Measurements from ENCODE around the gene GATAD2A.

GATAD2A gene

GRCh38 chr19:19425170-19425875, 19.8 kb downstream of the GATAD2A start:
- no peak for DNase-seq (ENCODE audit: low read depth)
- no peak overlapping the region for H3K4me3 ChIP-seq (ENCODE audit: low read depth, low read length)
- TF ChIP-seq POLR2A (IDR thresholded peaks at IDR 0.05; ENCODE audit: extremely low read depth, insufficient read length), result no peak
- no peak for TF ChIP-seq MYC (IDR thresholded peaks at IDR 0.05; ENCODE audit: low read depth, low read length)
- TF ChIP-seq, protein P1, sequence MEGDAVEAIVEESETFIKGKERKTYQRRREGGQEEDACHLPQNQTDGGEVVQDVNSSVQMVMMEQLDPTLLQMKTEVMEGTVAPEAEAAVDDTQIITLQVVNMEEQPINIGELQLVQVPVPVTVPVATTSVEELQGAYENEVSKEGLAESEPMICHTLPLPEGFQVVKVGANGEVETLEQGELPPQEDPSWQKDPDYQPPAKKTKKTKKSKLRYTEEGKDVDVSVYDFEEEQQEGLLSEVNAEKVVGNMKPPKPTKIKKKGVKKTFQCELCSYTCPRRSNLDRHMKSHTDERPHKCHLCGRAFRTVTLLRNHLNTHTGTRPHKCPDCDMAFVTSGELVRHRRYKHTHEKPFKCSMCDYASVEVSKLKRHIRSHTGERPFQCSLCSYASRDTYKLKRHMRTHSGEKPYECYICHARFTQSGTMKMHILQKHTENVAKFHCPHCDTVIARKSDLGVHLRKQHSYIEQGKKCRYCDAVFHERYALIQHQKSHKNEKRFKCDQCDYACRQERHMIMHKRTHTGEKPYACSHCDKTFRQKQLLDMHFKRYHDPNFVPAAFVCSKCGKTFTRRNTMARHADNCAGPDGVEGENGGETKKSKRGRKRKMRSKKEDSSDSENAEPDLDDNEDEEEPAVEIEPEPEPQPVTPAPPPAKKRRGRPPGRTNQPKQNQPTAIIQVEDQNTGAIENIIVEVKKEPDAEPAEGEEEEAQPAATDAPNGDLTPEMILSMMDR (IDR thresholded peaks at IDR 0.05; ENCODE audit: low read depth, low read length), result no peak
- TF ChIP-seq, protein P2, sequence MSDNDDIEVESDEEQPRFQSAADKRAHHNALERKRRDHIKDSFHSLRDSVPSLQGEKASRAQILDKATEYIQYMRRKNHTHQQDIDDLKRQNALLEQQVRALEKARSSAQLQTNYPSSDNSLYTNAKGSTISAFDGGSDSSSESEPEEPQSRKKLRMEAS (IDR thresholded peaks at IDR 0.05; ENCODE audit: low read depth, low read length), result no peak

DNA sequence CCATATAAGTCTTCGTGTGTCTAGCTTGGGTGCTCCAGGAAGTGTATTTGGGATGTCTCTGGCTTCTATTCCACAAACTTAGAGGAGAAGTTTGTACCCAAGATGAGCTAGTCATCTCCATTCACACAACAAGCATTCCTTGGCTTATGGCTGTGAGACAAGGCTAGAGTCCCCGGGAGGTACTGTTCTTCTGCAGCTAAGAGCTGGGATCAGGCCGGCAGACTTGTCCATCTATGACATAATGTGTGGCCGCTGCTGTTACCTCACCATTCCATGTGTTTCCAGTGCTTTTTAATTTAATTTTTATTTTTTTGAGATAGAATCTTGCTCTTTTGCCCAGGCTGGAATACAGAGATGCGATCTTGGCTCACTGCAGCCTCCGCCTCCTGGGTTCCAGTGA, 20.7 kb downstream of the GATAD2A start:
- H3K4me3 ChIP-seq (ENCODE audit: low read depth, low read length), result no peak overlapping the region
- TF ChIP-seq, protein P1 (IDR thresholded peaks at IDR 0.05; ENCODE audit: low read depth, low read length), result no peak
- TF ChIP-seq, protein P2 (IDR thresholded peaks at IDR 0.05; ENCODE audit: low read depth, low read length), result no peak
- no peak for TF ChIP-seq POLR2A (IDR thresholded peaks at IDR 0.05; ENCODE audit: extremely low read depth, insufficient read length)
- no peak for TF ChIP-seq MYC (IDR thresholded peaks at IDR 0.05; ENCODE audit: low read depth, low read length)
- DNase-seq (ENCODE audit: low read depth), result no peak

- no peak for DNase-seq (ENCODE audit: low read depth)
- TF ChIP-seq POLR2A (IDR thresholded peaks at IDR 0.05; ENCODE audit: extremely low read depth, insufficient read length), result no peak
- TF ChIP-seq, protein P2 (IDR thresholded peaks at IDR 0.05; ENCODE audit: low read depth, low read length), result no peak
- H3K4me3 ChIP-seq (ENCODE audit: low read depth, low read length), result no peak overlapping the region
Measured at GRCh38 chr19:19426799-19427198, 21.3 kb downstream of the GATAD2A start.

DNA sequence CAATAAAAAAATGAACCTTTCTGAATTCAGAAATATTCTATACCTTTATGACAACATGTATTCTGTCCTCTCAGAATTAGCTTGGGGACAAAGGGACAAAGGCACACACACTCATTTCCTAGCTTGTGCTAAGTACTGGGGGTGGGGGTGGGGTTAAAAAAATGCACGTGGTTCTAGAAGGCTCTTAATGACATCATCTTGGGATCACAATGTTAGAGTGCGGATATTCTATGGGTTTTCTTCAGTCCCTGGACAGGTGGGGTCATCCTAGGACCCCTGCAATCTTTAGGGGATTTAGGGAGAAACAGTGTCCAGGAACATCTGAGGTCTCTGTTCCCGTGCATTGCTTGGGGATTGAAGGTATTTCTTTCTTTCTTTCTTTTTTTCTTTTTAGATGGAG, 21.8 kb downstream of the GATAD2A start:
- TF ChIP-seq MYC (IDR thresholded peaks at IDR 0.05; ENCODE audit: low read depth, low read length), result no peak
- TF ChIP-seq, protein P1 (IDR thresholded peaks at IDR 0.05; ENCODE audit: low read depth, low read length), result no peak
- TF ChIP-seq, protein P2 (IDR thresholded peaks at IDR 0.05; ENCODE audit: low read depth, low read length), result no peak
- TF ChIP-seq POLR2A (IDR thresholded peaks at IDR 0.05; ENCODE audit: extremely low read depth, insufficient read length), result no peak
- H3K4me3 ChIP-seq (ENCODE audit: low read depth, low read length), result no peak overlapping the region

GRCh38 chr19:19427944-19428343, 22.5 kb downstream of the GATAD2A start:
- TF ChIP-seq MYC (IDR thresholded peaks at IDR 0.05; ENCODE audit: low read depth, low read length) (no peak), POLR2A (IDR thresholded peaks at IDR 0.05; ENCODE audit: extremely low read depth, insufficient read length) (no peak)
- TF ChIP-seq, protein P2 (IDR thresholded peaks at IDR 0.05; ENCODE audit: low read depth, low read length), result no peak
- TF ChIP-seq, protein P1 (IDR thresholded peaks at IDR 0.05; ENCODE audit: low read depth, low read length), result no peak
- no peak overlapping the region for H3K4me3 ChIP-seq (ENCODE audit: low read depth, low read length)
- no peak for DNase-seq (ENCODE audit: low read depth)

More for the DNA sequence above, 21.8 kb downstream of the GATAD2A start:
- DNase-seq (ENCODE audit: low read depth), result no peak

DNA sequence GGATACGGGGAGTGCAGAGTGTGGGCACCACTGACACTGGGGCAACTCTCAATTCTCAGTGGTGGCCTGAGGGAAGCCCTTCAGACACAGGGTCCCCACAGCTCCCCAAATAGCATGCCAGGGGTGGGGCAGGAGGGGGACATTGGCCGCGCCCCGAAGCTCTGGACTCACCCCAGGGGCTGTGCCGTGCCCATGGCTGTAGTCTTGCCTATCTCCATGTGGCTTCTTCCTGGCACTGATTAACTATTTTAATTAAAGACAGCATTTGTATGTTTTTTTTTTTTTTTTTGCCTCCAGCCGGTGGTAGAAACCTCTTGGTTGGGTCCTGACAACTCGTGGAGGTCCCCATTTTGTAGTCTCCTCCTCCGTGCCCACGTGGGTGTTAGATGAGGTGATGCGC, 23.3 kb downstream of the GATAD2A start:
- H3K4me3 ChIP-seq (ENCODE audit: low read depth, low read length), result no peak overlapping the region
- TF ChIP-seq MYC (IDR thresholded peaks at IDR 0.05; ENCODE audit: low read depth, low read length) (no peak), POLR2A (IDR thresholded peaks at IDR 0.05; ENCODE audit: extremely low read depth, insufficient read length) (no peak)
- TF ChIP-seq, protein P2 (IDR thresholded peaks at IDR 0.05; ENCODE audit: low read depth, low read length), result no peak
- TF ChIP-seq, protein P1 (IDR thresholded peaks at IDR 0.05; ENCODE audit: low read depth, low read length), result no peak
- DNase-seq (ENCODE audit: low read depth), result no peak
